GM12878 (cell line): ENCODE data around the gene RASAL3. TPM values are rescaled to one million over a fixed set of nuclear protein-coding genes. Genes with fewer than 3 reads are reported as not detected.
"Not testable (repeated sequence)": the region's sequence is repeated elsewhere in the genome, so short reads cannot be mapped to it uniquely, and the experiment has no call there.

ENCODE experiments used
- ATAC-seq: fragments of 200-7000 bp; cut with Tn5 transposase; 3 replicates; pipeline ENCODE4 v1.9.1; 2020; ENCODE audit warnings: mild to moderate bottlenecking, moderate library complexity
- BruUV-seq: library from RNA; stranded (reverse); fragments of 400-500 nt; replicated peaks from 2 replicates; lab custom pipeline; 2021; lab: Mats Ljungman, UMichigan
- CTCF ChIA-PET: fragments of 300-600 bp; sonication (Branson Sonifier 250); formaldehyde crosslinking; extraction: SDS; loops from one replicate; lab custom pipeline; 2021; ENCODE audit warnings: inconsistent platforms; lab: Yijun Ruan, JAX
- POLR2A ChIA-PET: fragments of 350-600 bp; formaldehyde crosslinking; extraction: SDS; loops from one replicate; lab custom pipeline; 2021; ENCODE audit warnings: inconsistent platforms; lab: Charles Lee
- RAD21 ChIA-PET: fragments of 300-600 bp; sonication (Branson Sonifier 250); formaldehyde crosslinking; loops from one replicate; lab custom pipeline; 2023; ENCODE audit warnings: antibody characterized with exemption; ENCODE audit not compliant: unreplicated experiment; lab: Charles Lee
- SMC1A ChIA-PET: fragments of 300-600 bp; sonication (Branson Sonifier 250); formaldehyde crosslinking; loops from one replicate; lab custom pipeline; 2023; ENCODE audit not compliant: unreplicated experiment, uncharacterized antibody; lab: Charles Lee
- DNase-seq: peaks from one replicate; pipeline ENCODE4 v3.0.0-alpha.2; 2011; ENCODE audit warnings: low read depth, low spot score
- FAIRE-seq: peaks from 3 replicates; lab custom pipeline; 2011; peaks lifted over from hg19 to GRCh38; lab: Jason Lieb, UNC
- H2AFZ ChIP-seq: 2 replicates; pipeline ENCODE4 v1.6.0; 2011; ENCODE audit warnings: low read depth, low read length, control low read depth; ENCODE audit not compliant: control insufficient read depth
- H3K27ac ChIP-seq: 2 replicates; pipeline ENCODE4 v1.5.1; 2011; ENCODE audit warnings: control low read depth; ENCODE audit not compliant: control insufficient read depth, insufficient read depth
- H3K27me3 ChIP-seq, 2 experiments: replicated peaks in 1 of 2; 2 replicates each; pipeline versions ENCODE4 v1.6.0 to v1.6.1; 2011; ENCODE audit warnings: low read length in 1 of 2; ENCODE audit not compliant: control insufficient read depth in 2 of 2, insufficient read depth in 2 of 2
- H3K36me3 ChIP-seq, 2 experiments: 2 replicates each; pipeline ENCODE4 v1.5.1; 2011; ENCODE audit warnings: low read length in 1 of 2; ENCODE audit not compliant: control insufficient read depth in 2 of 2, insufficient read depth in 2 of 2
- H3K4me1 ChIP-seq: 2 replicates; pipeline ENCODE4 v1.6.1; 2011; ENCODE audit warnings: mild to moderate bottlenecking, low read length, moderate library complexity, mixed read lengths; ENCODE audit not compliant: control insufficient read depth, insufficient read depth
- H3K4me2 ChIP-seq: 2 replicates; pipeline ENCODE4 v1.6.0; 2011; ENCODE audit warnings: control low read depth; ENCODE audit not compliant: control insufficient read depth, insufficient read depth
- H3K4me3 ChIP-seq: fragments of 200-600 bp; sonication (generic); 2 replicates; pipeline ENCODE4 v1.5.1; 2016
- H3K79me2 ChIP-seq: 2 replicates; pipeline ENCODE4 v1.6.0; 2011; ENCODE audit warnings: low read length; ENCODE audit not compliant: control insufficient read depth, insufficient read depth
- H3K9ac ChIP-seq: 2 replicates; pipeline ENCODE4 v1.8.0; 2011; ENCODE audit warnings: low read length, control low read depth, mixed read lengths; ENCODE audit not compliant: control insufficient read depth, insufficient read depth
- H3K9me3 ChIP-seq: replicated peaks from 3 replicates; pipeline ENCODE4 v1.5.1; 2011; ENCODE audit warnings: mild to moderate bottlenecking, low read length; ENCODE audit not compliant: control insufficient read depth, insufficient read depth
- H4K20me1 ChIP-seq: 2 replicates; pipeline ENCODE4 v1.6.0; 2011; ENCODE audit not compliant: control insufficient read depth, insufficient read depth
- CTCF ChIP-seq, 3 experiments: IDR thresholded peaks in 2 of 3; conservative IDR thresholded peaks in 1 of 3; 2 replicates each; pipeline ENCODE4 v1.5.1; 2011; ENCODE audit warnings: low read depth in 3 of 3, low read length in 3 of 3, mild to moderate bottlenecking in 3 of 3, control low read depth in 2 of 3, moderate library complexity in 2 of 3, inconsistent platforms in 1 of 3, mixed read lengths in 1 of 3; ENCODE audit not compliant: control insufficient read depth in 2 of 3, insufficient read depth in 1 of 3; ENCODE audit errors: extremely low read depth in 1 of 3
- FOXM1 ChIP-seq: IDR thresholded peaks from 2 replicates; pipeline ENCODE4 v1.6.1; 2012; ENCODE audit warnings: low read depth, mild to moderate bottlenecking, inconsistent platforms, low read length, moderate library complexity
- IKZF2 ChIP-seq, 2 experiments: fragments of 450-650 bp; IDR thresholded peaks; 2 replicates each; pipeline ENCODE4 v1.6.1; 2017; ENCODE audit warnings: mild to moderate bottlenecking in 2 of 2, moderate library complexity in 2 of 2
- JUND ChIP-seq: IDR thresholded peaks from 2 replicates; pipeline ENCODE4 v1.6.1; 2012; ENCODE audit warnings: low read depth, mild to moderate bottlenecking, low read length, improper control_type of control experiment, moderate library complexity
- LARP7 ChIP-seq: fragments of 450-650 bp; IDR thresholded peaks from 2 replicates; pipeline ENCODE4 v1.6.1; 2017; ENCODE audit warnings: mild to moderate bottlenecking
- SIN3A ChIP-seq: IDR thresholded peaks from 2 replicates; pipeline ENCODE4 v1.6.1; 2012; ENCODE audit warnings: low read depth, low read length, improper control_type of control experiment
- SIX5 ChIP-seq: IDR thresholded peaks from 2 replicates; pipeline ENCODE4 v1.6.1; 2011; ENCODE audit warnings: mild to moderate bottlenecking, low read depth, low read length, moderate library complexity; ENCODE audit not compliant: severe bottlenecking
- SUPT20H ChIP-seq: IDR thresholded peaks from 2 replicates; pipeline ENCODE4 v1.6.1; 2011; ENCODE audit warnings: low read depth, mild to moderate bottlenecking, low read length, moderate library complexity, borderline replicate concordance; ENCODE audit not compliant: control insufficient read depth
- TBL1XR1 ChIP-seq: IDR thresholded peaks from 2 replicates; pipeline ENCODE4 v1.6.1; 2012; ENCODE audit warnings: low read depth, low read length, improper control_type of control experiment
- TCF3 ChIP-seq: IDR thresholded peaks from 2 replicates; pipeline ENCODE4 v1.6.1; 2012; ENCODE audit warnings: low read depth, mild to moderate bottlenecking, low read length, borderline replicate concordance; ENCODE audit not compliant: insufficient read depth
- WGBS: methylation state at CpG from one replicate; pipeline ENCODE4 v1.1.6; 2016; ENCODE audit warnings: low lambda C conversion rate; ENCODE audit not compliant: insufficient replicate concordance, insufficient coverage; ENCODE audit errors: missing lambda C conversion rate; 5-methylcytosine and 5-hydroxymethylcytosine counted together
- in situ Hi-C: fragments of 300-500 bp; cut with MboI; formaldehyde crosslinking; loops from 9 replicates; pipeline ENCODE4 v1.14.3; 2018; ENCODE audit warnings: mixed read lengths
- intact Hi-C: fragments of 100-400 bp; cut with micrococcal nuclease; formaldehyde crosslinking; loops from one replicate; pipeline ENCODE4 v1.14.2; 2022; ENCODE audit not compliant: unreplicated experiment
- polyA plus RNA-seq, 11 experiments: library from polyadenylated mRNA; depleted of rRNA in 4 of 11; unstranded in 6 of 11; stranded (reverse) in 5 of 11; fragments of >200 nt; fragmentation: Nextera tagmentation in 4 of 11; fragmentation: Illumina TruSeq in 1 of 11; extraction: Ambion mirVana in 4 of 11; extraction: Trizol in 1 of 11; gene quantifications; 1 replicate in 1 of 11; 2 replicates in 10 of 11; pipeline versions ENCODE4 v1.2.1 to v1.2.3, GENCODE V29; 2011 to 2016; ENCODE audit warnings: inconsistent platforms in 2 of 11, missing spikeins in 2 of 11, low read depth in 1 of 11
- total RNA-seq, 4 experiments: library from RNA; depleted of rRNA in 3 of 4; stranded (reverse); fragments of >200 nt in 3 of 4; fragmentation: Illumina TruSeq in 1 of 4; extraction: Trizol in 1 of 4; gene quantifications; 2 replicates each; pipeline versions ENCODE4 v1.2.1 to v1.2.3, GENCODE V29; 2013 to 2021
- TF ChIP-seq, protein P1 (sequence below): fragments of 150-350 bp; IDR thresholded peaks from 2 replicates; pipeline ENCODE4 v1.6.1; 2014; ENCODE audit warnings: mild to moderate bottlenecking, low read depth, low read length

The RASAL3 gene
- total and polyA plus RNA-seq, 10 of the 15 experiments (the other 5 are each of a cell fraction or from before 2014, with no cell fraction given), result 1.7 to 81.3 (median 23.2) TPM

DNA sequence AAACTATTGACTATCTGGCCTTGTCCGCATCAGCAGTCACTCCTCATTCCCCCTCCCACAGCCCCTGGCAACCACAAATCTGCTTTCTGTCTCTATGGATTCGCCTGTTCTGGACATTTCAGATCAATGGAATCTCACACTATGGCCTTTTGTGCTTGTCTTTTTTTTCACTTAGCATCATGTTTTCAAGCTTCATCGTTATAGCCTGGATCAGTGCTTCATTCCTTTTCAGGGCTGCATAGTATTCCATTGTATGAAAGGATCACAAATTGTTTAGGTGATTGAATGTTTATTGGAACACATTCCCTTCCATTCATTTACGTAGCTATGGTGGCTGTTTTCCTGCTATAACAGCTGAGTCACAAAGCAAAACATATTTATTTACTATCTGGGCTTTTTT, 22.7 kb upstream of the RASAL3 start:
- H4K20me1 ChIP-seq, result no peaks in the 10 kb centered on the region
- DNase-seq (no peak), FAIRE-seq (no peak)
- no peak for TF ChIP-seq LARP7
- no peak for TF ChIP-seq FOXM1
- TF ChIP-seq SIN3A, result no peak
- no peak for TF ChIP-seq JUND
- TF ChIP-seq TBL1XR1, result no peak
- TF ChIP-seq SUPT20H, result no peak
- TF ChIP-seq IKZF2 (IDR thresholded peaks at IDR 0.05), result no peak
- no peak for TF ChIP-seq SIX5
- no peak for TF ChIP-seq TCF3
- TF ChIP-seq, protein P1, sequence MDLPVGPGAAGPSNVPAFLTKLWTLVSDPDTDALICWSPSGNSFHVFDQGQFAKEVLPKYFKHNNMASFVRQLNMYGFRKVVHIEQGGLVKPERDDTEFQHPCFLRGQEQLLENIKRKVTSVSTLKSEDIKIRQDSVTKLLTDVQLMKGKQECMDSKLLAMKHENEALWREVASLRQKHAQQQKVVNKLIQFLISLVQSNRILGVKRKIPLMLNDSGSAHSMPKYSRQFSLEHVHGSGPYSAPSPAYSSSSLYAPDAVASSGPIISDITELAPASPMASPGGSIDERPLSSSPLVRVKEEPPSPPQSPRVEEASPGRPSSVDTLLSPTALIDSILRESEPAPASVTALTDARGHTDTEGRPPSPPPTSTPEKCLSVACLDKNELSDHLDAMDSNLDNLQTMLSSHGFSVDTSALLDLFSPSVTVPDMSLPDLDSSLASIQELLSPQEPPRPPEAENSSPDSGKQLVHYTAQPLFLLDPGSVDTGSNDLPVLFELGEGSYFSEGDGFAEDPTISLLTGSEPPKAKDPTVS, result no peak
- TF ChIP-seq CTCF (IDR thresholded peaks at IDR 0.05 in 2 of 3, conservative IDR thresholded peaks at IDR 0.05 in 1 of 3; ENCODE audit: control insufficient read depth in 2 of 3, extremely low read depth in 1 of 3, insufficient read depth in 1 of 3, low read depth in 3 of 3, low read length in 3 of 3), result no peak
- TF ChIP-seq, all 136 proteins: peak for 0
- no peaks in the 10 kb centered on the region for H3K36me3 ChIP-seq
- in situ Hi-C loops (no loop called here), intact Hi-C loops (no loop called here)
- POLR2A ChIA-PET, result interaction anchor here (0.6 kb wide), 1 partner anchor 130 kb away, joined by 3 read pairs; no protein-coding TSS in a partner anchor
- BruUV-seq, result no TSS peak
- no peaks in the 10 kb centered on the region for H3K4me1 ChIP-seq
- RAD21 ChIA-PET, result no interaction called here
- no peak overlapping the region for H3K4me3 ChIP-seq
- H2AFZ ChIP-seq, result no peak overlapping the region
- no peaks in the 10 kb centered on the region for H3K79me2 ChIP-seq
- CTCF ChIA-PET, result no interaction called here
- H3K27me3 ChIP-seq, result no peaks in the 10 kb centered on the region
- ATAC-seq, result no peak
- H3K27ac ChIP-seq, result no peak overlapping the region
- H3K4me2 ChIP-seq, result no peak overlapping the region
- no peak overlapping the region for H3K9ac ChIP-seq
- SMC1A ChIA-PET, result no interaction called here
- H3K9me3 ChIP-seq, result no peaks in the 10 kb centered on the region; the same call in 2 of the 3 replicates
- 73% methylated on average over 4 of the region's 4 CpGs for WGBS

GRCh38 chr19:15485768-15486167, 21.4 kb upstream of the RASAL3 start:
- RAD21 ChIA-PET, H3K9ac ChIP-seq, H3K4me3 ChIP-seq, SMC1A ChIA-PET, FAIRE-seq, H3K4me1 ChIP-seq, H3K79me2 ChIP-seq, POLR2A ChIA-PET, H3K27ac ChIP-seq, H4K20me1 ChIP-seq, in situ Hi-C loops, H3K27me3 ChIP-seq, H3K9me3 ChIP-seq, DNase-seq, H2AFZ ChIP-seq, CTCF ChIA-PET, ATAC-seq, H3K36me3 ChIP-seq, intact Hi-C loops, H3K4me2 ChIP-seq, BruUV-seq: not testable (repeated sequence)
- WGBS, result 51% methylated on average over 5 of the region's 5 CpGs
